ENCODE results near the gene IGFALS. TPM values are rescaled to one million over a fixed set of nuclear protein-coding genes. Genes with fewer than 3 reads are reported as not detected.

The IGFALS gene
- total RNA-seq, result not detected in 2 replicates

DNA sequence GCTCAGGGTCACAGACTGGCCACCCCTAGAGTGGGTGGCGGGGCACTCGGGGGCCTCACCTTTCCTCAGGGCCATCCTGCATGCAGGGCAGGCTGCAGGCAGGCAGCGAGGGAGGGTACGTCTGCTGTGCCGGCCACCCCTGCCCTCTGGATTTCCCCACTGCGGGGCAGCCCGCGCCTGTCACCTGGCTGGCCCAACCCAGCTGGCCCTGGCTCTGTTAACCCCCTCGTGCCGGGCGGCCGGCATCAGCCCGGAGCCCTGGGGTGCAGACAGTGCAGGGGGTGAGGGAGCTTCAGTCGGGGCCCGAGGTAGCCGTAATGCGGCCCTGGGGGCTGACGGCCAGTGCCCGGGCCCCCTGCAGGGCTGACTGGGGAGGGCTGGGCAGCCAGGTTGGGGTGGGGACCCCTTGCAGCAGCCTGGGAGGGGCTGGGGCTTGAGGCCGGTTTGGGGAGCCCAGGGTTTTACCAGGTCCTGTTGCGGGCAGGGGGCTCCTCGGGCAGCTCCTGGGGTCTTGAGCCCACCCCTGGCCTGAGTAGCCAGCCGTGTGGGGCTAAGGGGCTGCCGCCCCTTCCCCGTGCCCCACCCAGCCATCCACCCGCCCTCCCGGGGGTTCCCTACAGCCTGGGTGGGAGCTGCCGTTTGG is at the start of gene IGFALS:
IGFALS (minus strand) TSS at position 128 of the 643 bp plus-strand sequence; CDS start at position 75, 53 bp downstream.
- DNase-seq (ENCODE audit: extremely low read depth, low read depth, low spot score), result no peak

DNA sequence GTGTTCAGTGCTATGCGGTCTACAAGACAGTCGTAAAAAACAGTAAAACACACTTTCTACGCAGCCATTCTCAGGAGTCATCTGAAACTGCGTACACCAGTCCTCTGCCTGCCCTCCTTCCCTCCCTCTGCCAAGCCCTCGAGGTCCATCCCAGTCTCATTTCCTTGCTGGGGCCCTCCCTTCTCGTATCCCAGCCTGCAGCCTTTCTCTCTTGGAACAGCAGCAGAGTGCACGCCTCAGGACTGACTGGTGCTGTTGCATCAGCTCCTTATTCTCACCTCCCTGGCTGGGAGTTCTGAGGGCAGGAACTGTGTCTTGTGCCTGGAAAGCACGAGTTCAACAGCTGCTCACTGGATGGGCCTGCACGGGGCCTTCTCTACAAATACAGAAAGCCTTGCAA is 46.0 kb upstream of the IGFALS start:
- DNase-seq (ENCODE audit: extremely low read depth, low read depth, low spot score), result no peak

DNA sequence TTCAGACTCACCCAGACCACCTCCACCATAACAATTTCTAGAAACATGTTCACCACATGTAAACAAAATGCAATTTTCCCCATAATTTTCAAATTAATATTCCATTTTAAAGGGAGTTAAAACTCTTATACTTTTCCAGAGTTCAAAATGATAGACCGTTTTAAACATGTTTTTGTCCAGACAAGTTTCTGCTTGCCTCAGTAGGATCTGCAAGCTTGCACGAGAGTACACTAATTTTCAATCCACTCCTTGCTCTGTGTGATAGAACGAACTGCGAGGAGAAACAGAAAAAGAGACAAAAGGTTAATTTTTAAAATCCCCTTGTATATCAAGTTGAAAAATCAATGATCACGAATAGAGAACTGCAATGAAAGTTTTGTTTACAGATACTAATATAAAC is 40.6 kb upstream of the IGFALS start:
- DNase-seq (ENCODE audit: extremely low read depth, low read depth, low spot score), result no peak

DNA sequence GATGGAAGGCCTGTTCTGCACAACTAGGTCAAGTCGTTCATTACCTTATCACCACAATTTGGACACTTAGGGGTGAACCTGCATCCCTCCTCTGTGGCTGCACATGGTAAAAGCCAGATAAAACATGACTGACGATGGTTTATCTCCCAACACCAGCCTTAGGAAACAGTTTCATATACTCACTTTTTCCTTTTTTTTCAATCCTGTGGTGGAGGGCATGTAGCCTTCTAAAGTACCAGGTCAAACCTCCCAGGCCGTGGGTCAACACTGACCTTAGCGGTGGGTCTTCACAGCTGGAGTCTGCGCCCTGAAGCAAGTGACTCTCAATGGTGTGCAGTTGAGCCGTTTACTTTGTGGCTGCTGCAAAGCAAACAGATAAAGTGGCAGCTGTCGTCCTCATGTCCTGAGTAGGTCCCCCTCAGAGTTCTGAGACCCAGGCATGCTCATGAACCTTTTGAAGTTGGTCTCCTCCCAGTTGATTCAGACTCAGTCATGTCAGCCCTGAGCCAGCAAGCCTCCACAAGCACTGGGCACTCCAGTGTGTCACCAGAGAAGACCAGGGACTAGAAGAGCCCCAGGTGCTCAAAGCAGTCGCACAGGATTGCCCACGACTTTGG is 39.4 kb upstream of the IGFALS start:
- no peak for DNase-seq (ENCODE audit: extremely low read depth, low read depth, low spot score)

DNA sequence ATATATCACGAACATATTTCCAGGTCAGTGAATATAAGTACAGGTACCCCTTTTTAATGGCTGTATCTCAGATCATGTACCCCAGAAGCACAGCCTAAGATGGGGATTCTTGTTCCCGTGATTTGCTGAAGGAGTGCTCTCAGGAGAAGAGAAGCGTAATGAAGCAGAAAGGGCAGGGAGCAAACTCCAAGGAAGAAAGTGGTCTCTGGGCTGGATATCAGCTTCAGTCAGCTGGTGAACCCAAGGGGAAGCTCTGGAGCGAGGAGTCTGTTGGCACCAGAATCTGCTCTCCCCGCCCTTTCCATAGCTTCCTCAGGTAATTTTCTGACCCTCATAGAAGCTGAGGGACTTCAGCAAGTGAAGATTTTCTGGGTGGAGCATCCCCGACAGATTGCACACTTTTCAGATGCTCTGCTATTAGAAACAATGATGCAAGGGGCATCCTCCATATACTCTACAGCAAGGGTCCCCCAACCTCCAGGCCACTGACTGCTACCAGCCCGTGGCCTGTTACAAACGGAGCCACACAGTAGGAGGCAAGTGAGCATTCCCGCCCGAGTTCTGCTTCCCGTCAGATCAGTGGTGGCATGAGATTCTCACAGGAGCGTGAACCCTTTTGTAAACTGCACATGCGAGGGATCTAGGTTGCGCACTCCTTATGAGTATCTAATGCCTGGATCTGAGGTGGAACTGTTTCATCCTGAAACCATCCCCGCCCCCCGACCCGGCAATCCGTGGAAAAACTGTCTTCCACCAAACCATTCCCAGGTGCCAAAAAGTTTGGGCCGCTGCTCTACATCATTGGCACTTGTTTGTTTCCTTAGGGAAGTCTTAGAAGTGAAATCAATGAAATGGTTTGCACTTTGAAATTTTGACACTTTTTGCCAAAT is 37.9 kb upstream of the IGFALS start:
- DNase-seq (ENCODE audit: extremely low read depth, low read depth, low spot score), result no peak

DNA sequence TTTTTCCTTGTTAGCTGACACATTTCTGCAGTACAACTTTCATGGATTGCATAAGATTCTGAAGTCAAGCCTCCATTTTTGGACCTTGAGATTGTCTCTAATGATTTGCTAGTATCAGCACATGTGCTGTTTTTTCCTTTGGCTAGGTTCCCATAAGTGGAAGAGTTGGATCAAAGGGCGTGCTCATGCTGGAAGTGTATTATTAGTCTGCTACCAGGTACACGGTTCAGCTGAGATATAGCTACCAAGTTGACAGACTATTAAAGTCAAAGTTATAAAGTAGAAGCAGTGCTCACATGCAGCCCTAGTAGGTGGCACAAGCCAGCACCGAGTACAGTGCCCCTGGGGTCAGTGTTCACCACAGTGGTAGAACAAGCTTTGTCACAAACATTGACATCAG is 36.7 kb upstream of the IGFALS start:
- no peak for DNase-seq (ENCODE audit: extremely low read depth, low read depth, low spot score)

DNA sequence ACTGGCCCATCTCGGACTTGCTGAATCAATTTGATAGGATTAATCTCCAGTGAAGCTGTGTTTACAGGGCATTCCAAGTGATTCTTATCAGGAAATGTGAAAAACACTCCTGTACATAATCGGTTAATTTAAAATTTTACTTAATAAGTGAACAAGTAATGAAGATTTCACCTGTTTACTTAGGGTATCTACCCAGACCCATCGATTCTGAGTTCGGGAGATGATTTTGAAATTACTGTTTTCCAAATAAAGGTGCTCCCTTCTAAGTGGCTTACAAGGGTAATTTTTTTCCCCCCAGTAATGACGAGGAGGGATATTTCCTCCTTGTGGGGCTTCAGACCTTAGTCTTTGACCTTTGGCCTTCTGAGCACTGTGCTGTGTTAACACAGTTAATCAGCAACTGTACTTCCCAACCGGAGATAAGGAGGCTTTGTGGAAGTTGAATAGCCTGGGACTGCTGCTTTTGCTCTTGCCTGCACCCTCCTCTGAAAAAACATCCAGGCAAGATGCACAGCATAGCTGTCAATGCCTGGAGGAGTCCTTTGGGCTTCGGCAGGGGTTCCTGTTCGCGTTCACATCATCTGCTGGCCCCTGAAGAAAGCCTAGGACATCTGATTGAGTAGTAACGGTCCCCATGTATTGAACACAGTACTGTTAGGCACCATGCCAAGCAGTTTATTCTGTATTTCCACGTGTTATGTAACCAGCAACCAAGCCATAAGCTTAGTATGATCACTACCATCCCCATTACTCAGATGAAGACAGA is 35.3 kb upstream of the IGFALS start:
- DNase-seq (ENCODE audit: extremely low read depth, low read depth, low spot score), result no peak

DNA sequence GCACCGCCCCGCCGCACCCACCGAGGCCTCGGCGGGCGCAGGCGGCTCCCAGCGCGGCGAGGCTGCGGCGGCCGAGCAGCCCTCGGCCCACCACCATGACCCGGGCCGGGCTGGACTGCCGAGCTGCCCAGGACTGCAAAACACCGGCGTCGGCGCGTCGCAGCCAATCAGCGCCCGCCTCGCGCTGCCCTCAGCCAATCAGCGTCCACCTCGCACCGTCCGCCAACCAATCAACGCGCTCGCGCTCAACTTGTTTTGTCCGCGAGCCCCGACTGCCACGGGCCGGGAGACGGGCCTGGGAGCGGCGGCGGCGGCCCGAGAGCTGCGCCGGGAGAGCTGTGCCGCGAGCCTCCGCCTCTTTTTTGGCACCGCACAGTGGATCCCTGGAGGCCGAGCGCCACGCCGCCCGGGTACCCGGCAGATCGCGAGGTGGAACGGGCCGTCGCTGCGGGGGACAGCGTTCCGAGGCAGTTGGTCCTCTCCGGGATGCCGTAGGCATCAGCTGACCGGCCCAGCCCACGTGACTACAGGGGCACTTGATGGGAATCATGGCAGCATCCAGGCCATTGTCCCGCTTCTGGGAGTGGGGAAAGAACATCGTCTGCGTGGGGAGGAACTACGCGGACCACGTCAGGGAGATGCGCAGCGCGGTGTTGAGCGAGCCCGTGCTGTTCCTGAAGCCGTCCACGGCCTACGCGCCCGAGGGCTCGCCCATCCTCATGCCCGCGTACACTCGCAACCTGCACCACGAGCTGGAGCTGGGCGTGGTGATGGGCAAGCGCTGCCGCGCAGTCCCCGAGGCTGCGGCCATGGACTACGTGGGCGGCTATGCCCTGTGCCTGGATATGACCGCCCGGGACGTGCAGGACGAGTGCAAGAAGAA is 33.4 kb upstream of the IGFALS start, which contains the start of the genes FAHD1 and HAGH:
FAHD1 (plus strand) TSS at position 516 of the 883 bp plus-strand sequence; CDS start at position 549, 33 bp downstream.
HAGH (minus strand) TSS at position 135 of the 883 bp plus-strand sequence; CDS start at position 97, 38 bp downstream.
- peak; percentile 68 for DNase-seq (ENCODE audit: extremely low read depth, low read depth, low spot score)

DNA sequence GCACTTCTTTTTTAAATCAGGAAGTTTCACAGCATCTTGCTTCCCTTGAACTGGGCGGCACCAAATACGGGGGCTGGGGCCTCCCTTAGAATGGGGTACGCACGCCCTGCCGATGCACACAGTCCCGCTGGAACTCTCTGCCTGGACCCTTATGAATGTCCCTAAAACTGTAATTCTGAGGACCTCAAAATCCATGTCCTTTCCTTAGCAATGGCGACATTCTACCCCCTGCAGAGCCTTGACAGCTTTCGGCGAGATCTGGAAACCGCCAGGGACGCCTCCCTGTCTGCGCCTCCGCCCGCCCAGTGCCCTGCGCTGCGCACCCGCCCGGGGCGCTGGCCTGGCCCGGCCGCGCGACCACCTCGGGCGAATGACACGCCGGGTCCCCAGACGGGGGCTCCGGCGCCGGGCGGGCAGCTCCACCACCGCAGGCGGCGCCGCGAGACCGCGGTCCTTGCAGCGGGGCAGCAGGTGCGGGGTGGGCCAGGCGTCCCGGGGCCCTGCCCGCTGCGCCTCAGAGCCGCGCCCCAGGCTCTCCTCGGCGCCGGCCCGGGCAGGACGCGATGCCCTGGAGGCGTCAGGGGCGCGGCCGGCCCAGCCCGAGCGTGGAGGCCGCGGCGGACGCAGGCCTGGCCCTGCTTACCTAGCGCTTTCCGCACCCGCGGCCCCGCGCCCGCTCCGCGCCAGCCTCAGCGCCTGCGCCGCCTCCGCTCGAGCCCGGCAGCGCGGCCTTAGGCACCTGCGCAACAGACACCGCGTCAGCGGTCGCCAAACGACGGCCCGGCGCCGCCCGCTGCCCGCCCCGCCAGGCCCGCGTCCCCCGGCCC is 32.6 kb upstream of the IGFALS start:
- DNase-seq (ENCODE audit: extremely low read depth, low read depth, low spot score), result no peak

DNA sequence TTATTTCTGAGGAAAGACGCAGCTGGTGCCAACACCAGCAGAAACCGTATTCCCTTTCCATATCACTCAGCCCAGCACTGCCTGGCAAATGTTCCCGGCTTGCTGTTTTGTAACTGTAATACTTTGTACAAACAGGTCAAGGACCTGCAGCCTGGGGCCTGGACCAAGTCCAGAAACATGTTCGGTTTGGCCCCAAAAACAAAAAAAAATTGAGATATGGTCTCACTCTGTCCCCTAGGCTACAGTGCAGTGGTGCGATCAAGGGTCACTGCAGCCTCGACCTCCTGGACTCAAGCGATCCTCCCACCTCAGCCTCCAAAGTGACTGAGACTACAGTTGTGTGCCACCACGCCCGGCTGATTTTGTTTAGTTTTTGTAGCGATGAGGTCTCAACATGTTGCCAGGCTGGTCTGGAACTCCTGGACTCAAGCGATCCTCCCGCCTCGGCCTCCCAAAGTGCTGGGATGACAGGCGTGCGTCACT is 31.9 kb upstream of the IGFALS start:
- DNase-seq (ENCODE audit: extremely low read depth, low read depth, low spot score), result no peak

DNA sequence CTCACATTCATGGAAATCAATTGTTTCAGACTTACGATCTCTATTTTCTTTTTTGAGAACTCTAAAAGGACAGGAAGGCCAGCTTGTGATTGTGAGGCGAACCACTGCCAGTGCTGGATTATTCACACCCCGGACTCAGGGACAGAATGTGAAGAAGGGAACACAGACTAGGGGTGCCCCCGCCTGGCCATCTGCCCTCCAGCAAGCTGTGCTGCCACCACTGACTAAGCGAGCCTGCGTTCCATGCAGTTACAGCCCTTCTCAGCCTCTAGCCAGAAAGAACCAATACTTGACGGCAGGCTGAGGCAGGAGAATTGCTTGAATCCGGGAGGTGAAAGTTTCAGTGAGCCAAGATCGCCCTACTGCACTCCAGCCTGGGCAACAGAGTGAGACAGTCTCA is 30.3 kb upstream of the IGFALS start:
- DNase-seq (ENCODE audit: extremely low read depth, low read depth, low spot score), result peak; percentile 20

DNA sequence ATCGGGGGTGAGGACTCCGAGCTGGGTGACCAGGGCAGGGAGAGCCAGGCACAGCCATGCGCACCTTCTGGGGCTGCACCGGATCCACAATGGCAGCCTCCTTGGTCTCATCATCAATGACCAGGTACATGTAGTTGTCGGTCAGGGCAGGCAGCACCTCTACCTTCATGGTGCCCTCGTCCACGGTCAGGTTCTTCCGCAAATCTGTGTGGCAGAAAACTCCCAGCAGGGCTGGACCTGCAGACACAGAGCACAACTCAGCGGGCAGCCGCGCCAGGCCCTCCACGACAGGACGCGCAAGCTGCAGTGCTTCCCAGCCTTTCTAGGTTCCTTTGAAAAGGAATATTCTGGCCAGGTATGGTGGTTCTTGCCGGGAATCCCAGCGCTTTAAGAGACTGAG is 29.3 kb upstream of the IGFALS start:
- no peak for DNase-seq (ENCODE audit: extremely low read depth, low read depth, low spot score)

DNA sequence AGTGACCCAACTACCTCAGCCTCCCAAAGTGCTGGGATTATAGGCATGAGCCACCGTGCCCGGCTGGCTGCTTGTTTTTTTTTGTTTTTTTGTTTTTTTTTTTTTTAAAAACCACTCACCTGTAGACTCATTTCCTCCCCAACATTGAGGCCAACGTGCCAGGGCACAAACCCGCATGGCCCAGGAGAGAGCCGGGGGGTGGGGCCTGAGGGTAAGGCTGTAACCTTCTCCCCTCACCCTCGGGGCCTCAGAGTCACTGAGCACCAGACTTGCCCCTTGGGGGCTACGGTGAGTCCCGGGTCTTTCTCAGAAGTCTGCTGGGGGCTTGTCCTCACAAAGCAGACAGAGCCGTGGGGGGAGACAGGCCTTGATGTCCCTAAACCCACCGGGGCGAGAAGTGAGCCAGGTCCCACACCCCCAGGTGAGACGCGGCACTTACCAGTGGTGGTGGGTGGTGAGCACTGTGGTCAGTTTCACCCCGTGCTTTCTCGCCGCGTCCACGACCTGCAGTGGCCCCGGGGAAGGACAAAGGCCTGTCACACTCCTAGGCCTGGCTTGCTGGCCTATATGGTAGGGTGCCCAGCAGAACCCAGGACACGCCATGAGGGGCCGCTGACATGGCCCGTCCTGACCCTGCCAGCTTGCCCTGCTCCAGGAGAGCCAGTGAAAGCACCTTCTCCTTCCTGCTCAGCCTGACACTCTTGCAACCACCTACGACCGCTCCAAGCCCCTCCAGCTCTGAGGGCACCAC is 28.5 kb upstream of the IGFALS start:
- no peak for DNase-seq (ENCODE audit: extremely low read depth, low read depth, low spot score)

DNA sequence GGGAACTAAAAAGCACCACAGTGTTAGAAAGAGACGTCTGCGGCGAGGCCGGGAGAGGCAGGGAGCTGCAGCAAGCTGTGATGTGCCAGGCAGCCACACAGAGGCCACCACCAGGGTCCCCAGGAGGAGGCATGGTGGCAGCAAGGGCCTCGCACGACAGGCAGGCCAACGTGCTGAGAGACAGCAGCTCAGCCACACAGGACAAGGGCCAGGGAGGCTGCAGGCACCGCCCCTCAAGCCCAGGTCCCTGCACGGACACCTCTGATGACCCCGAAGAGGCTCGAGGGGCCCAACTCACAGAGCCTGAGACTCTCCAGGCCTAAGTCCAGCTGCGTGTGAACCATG is 27.4 kb upstream of the IGFALS start:
- DNase-seq (ENCODE audit: extremely low read depth, low read depth, low spot score), result no peak

DNA sequence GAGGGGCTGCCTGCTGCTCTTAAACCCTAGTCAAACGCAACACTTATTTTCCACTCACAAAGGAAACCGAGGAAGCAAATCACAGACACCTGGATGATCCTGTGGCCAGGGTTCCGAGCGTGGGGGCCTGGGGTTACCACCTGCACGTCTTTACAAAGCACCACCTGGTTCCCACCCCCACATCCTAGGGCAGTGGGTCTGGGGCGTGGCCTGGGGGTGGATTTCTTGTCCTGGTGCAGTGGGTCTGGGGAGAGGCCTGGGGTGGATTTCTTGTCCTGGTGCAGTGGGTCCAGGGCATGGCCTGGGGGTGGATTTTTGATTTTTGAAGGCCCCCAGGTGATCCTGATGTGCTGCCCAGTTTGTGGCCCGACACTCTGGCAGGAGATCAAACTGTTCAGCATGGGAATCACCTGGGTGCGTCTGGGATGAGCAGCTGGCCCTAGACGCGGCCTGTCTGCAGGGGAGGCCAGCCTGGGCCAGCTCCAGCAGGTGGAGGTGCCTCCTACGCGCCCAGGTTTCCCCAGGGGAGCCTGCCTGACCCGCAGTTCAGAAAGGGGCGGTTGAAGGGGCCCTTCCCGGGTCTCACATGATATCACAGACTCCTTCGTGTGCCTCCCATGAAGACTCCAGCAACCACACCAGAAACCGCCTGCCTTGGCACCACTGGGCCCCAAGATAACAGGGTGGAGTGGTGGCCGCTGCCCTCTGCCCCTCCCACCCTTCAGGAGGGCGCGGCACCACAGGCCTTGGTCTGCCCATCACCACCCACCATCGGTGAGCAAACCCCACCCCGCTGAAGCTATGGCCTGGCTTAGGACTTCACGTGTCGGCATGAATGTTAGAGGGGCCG is 26.8 kb upstream of the IGFALS start:
- no peak for DNase-seq (ENCODE audit: extremely low read depth, low read depth, low spot score)

DNA sequence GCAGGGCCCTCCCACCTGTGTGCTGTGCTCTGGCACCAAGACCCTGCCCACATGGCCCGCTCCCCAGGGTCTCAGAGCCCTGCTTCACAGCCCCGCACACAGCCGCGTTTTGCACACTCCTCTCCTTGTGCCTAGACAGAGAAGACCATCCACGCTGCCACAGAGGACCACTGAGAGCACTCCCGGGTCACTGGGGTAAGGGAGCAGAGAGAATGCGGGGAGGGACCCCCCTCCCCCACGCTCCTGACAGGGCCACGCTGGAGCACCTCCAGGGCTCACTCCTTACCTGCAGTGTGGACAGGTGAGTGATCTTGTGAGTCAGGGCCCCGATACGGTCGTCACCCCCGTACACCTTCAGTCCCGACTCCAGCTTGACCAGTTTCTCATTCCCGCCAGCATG is 26.1 kb upstream of the IGFALS start:
- no peak for DNase-seq (ENCODE audit: extremely low read depth, low read depth, low spot score)

DNA sequence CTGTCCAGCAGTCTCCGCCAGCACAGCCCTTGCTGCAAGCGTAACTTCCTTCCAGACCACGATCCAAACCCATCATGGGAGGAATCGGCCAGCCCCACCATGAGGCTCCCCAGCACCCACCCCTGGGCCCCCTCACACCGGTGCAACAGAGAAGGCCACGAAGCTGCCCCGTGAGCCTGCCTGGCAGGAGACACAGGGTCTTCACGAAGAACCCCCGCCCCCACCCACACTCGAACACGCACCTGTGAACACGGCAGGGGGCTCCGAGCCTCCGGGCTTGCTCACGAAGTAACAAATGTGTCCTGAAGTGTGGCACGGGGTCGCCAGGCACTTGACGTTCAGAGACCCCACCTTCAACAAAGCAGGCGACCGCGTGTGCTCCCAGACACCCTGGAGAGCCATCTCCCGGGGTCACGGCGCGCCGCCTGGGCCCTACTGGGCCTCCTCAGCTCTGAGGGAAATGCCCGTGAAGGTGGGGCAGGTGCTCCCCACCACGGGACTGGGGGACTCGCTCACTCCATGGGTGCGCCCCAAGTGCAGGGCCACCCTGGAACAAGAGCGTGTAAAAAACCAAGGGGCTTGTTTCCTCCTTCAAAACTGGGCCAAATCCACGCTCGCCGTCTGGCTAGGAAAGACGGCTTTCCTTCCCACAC is 25.5 kb upstream of the IGFALS start:
- no peak for DNase-seq (ENCODE audit: extremely low read depth, low read depth, low spot score)
